GM12874 (cell line): Measurements from ENCODE around the gene SLC22A17.

ENCODE experiments used
- CTCF ChIP-seq: IDR thresholded peaks from 2 replicates; pipeline ENCODE4 v1.5.1; 2011; ENCODE audit warnings: low read depth, mild to moderate bottlenecking, control low read depth, low read length, moderate library complexity; ENCODE audit not compliant: insufficient read depth

The SLC22A17 gene

DNA sequence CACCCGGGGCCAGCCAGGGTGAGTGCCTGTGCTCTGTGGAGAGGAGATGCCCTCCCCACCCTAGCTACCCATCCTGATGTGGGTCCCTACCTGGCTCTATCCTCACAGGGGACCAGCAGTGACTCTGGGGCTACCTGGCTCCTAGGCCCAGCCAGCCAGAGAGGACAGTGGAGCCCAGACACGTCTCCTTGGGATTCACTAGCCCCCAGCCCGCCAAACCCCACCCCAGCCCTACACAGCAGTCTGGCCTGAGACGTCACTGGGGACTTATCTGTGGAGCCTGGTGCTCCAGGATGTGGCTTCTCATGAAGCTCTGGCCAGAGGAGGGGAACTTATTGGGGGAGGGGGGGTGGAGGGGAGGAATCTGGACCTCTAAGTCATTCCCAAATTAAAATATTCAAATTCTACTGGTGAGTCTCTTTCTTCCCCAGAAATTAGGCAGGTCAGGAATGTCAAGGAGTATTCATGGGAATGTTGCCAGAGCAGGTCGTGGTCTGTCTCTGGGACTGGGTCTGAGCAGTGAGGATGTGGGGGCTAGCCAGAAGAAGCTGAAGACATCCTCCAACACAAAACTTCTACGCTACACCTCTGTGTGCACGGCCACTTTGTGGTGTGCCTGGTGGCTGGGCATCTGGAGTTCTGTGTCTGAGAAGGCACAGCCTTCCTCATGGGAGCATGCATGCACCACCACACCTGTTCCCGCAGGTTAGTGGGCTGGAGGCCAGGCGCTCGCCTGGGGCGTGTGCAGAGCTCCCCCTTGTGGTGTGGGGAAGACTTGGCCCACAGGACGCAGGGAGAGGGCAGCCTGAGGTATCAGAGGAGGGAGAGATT lies 26.9 kb upstream of the SLC22A17 start:
- TF ChIP-seq CTCF: peak; percentile 93

DNA sequence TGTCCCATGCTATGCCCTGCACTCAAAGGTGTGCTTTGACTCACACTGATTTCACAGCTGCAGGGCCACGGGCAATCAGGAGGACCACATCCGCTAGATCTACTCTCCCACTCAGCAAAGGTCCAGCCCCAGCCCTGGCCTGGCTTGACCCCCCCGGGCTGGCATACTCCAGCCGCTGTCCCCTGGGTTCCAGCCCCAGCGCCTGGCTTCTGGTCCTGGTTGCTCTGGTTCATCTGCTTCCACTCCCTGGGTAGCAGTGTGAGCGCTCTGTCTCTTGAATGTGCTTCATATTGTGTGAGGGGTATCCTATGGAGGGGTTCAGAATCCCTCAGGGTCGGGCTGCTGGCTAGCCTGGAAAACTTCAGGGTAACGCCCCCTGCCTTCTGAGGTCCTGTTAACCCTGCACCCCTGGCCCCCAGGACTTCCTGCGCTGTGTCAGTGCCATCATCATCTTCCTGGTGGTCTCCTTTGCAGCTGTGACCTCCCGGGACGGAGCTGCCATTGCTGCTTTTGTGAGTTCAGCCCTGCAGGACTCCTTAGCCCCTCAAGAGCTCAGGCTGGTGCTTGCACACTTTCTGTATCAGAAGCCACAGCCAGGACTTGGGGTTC lies 26.0 kb upstream of the SLC22A17 start:
- TF ChIP-seq CTCF: no peak

GRCh38 chr14:23377573-23378563 lies 25.2 kb upstream of the SLC22A17 start:
- TF ChIP-seq CTCF: no peak

GRCh38 chr14:23377198-23377550 lies 24.5 kb upstream of the SLC22A17 start:
- TF ChIP-seq CTCF: no peak

GRCh38 chr14:23376482-23377197 lies 24.0 kb upstream of the SLC22A17 start, which contains the start of gene CMTM5:
Gene CMTM5 (plus strand): TSS chr14:23377046. CDS start chr14:23377252, 206 bp downstream.
- no peak for TF ChIP-seq CTCF

- no peak for TF ChIP-seq CTCF
These were observed 23.0 kb upstream of the SLC22A17 start for GRCh38 chr14:23375527-23376251.
